GM18951 (cell line): Measurements from ENCODE around the gene SGPL1.

ENCODE experiments used
- POLR2A ChIP-seq: IDR thresholded peaks from 4 replicates; pipeline ENCODE4 v1.6.1; 2011; ENCODE audit warnings: mild to moderate bottlenecking; ENCODE audit not compliant: insufficient read length, insufficient read depth; ENCODE audit errors: extremely low read depth
- in situ Hi-C: fragments of 300-500 bp; cut with MboI; formaldehyde crosslinking; loops from one replicate; pipeline ENCODE4 v1.12.0; 2022; ENCODE audit warnings: low sequenced_read_pairs, mixed read lengths, inconsistent platforms; ENCODE audit not compliant: unreplicated experiment

The SGPL1 gene

DNA sequence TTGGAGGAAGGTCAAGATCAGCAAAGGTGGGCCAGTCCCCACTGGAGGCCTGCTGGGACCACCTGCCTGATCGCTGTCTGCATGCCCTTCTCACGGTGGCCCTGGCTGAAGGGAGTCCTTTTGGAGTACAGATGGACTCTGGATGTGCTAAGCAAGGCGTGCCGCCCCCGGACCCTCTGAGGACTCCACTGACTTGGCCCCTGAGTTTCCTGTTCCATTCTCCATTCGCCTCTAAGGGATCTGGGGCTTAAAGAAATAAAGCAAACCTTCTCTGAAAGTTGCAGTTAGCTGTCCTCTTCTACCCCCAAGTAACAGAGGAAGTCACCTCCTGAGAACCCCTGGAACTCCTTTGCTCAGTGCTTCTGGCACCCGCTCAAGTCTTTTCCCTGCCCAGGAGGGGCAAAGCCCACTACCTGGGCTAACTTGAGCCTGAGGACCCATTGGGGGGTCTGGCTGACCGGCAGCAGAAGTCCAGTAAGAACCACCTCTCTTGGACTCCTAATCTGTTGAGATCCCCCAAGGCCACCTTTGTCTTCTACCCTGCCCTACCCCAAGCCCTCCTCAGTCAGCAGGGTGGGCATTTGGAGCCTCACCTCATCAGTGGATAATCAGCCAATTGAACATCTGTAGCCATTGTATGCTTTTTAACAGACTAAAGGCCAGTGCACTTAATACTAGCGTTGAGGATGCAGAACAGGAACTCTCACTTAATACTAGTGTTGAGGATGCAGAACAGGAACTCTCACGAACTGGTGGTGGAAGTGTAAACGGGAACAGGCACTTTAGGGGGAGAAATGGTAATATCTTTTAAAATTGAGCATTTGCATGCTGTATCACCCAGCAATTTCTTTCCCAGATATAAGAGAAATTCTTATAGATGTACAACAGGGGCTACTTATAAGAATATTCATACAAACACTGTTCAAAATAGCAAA lies 32.7 kb upstream of the SGPL1 start:
- no peak for TF ChIP-seq POLR2A
- in situ Hi-C loops, result no loop called here

DNA sequence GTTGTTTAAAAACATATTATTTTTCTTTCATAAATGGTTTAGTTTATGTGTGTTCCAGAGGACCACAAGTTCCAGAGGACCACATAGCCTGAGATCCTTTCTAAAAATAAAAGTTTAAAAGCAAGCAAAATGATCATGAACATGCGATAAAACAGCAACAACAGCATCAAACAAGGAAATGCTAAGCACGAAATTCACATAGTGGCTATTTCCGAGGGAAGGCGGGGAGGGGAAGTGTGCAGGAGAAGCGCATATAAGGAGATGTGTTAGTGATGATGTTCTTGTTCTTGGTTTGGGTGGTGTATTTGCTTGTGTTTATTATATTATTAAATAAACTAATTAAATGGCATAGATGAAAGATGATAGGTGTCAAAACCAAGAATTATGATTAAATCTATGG lies 31.7 kb upstream of the SGPL1 start:
- TF ChIP-seq POLR2A, result no peak
- in situ Hi-C loops, result no loop called here

DNA sequence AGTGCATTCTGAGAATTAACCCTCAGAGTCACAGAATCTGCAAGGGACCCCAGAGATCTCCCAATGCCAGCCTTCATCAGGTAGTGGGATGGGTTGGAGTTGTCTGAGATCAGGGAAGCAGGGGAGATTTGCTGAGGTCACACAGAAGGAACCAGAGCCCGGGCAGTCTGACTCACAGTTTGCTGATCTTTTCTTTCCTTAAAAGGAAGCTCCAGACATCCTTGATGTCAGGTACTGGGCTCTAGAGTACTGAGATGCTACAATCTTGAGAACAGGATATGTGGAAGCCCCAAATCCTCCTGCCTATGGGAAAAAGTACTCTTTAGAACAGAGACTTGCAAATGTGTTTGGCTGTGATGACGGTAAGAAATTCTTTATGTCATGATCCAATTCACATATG lies 31.3 kb upstream of the SGPL1 start:
- in situ Hi-C loops, result no loop called here
- TF ChIP-seq POLR2A, result no peak

DNA sequence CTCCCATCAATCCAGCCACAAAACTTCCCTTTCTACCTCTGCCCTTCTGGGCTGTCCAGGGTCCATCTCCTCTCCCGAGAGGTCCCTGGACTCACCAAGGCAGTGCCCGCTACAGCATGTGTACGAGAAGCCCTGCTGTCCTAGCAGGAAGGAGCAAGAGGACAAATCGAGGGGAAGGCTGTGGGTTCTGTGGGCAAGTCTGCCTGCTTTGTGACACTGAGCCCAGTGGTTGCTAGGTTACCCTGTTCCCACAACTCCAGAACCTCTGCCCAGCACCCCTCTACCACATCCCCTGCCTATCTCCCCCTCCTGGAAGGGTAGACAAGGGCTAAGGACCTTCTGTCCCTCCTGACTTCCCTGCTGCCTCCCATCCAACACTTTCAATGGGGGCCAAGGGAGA lies 30.6 kb upstream of the SGPL1 start, which contains the start of gene TBATA:
Gene TBATA, minus strand, starts transcription at position 188 of the 400 bp plus-strand sequence. CDS start 1,998 bp downstream, outside the sequence.
- in situ Hi-C loops, result no loop called here
- no peak for TF ChIP-seq POLR2A

DNA sequence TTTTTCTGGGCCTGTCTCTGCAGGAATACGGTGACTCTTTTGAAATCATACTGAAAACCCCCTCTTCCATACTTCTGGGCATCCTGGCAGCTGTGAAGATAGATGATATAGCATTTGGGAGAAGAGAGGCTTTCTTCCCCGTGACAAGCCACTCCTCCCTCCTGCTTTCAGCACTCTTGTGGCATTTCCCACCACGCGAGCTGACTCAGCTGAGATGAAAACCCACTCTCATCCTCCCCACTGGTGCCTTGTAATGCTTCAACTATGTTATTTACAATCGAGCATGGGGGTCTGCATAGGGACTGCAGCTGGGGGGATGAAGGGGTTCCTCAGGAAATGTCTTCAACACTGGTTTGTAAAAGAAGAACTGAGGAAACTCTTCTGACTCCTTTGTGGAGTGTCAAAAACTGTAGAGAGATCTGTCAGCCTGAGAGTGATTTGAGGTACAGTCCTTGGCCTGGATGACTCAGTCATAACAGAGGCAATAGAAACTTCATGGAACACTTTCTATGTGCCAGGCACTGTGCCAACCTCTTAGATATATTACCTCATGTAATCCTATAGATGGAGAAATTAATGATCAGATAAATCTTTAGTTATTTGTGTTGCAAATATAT lies 28.8 kb upstream of the SGPL1 start:
- in situ Hi-C loops, result no loop called here

DNA sequence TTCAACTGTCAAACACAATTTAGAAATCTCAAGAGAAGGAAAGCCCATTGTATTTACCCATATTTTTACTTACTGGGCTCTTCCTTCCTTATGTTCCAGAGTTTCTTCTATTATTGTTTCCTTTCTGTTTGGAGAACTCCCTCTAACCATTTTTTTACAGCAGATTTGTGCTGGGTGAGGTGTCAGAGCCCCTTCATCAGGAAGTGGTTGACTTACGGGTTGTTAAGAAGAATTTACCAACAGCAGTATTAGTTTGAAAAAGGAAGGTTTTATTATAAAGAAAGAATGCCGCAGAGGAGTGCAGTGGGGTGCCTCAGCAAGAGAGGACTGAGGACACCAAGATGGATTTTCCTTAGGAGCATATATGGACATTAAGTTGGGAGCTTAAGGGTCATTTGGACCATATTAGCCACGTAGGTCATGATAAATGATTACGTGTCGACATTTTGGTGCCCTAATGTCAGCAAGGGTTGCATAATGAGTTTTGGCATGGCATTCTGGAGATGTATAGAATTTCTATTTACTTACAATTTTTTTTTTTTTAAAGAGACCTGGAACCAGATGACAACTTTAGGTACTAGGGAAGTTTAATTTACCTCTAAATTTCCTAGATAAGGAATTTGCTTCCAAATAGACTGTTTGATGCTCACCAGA lies 24.2 kb upstream of the SGPL1 start:
- in situ Hi-C loops, result no loop called here
- TF ChIP-seq POLR2A, result no peak

More for the DNA sequence above, 28.8 kb upstream of the SGPL1 start:
- TF ChIP-seq POLR2A, result no peak

DNA sequence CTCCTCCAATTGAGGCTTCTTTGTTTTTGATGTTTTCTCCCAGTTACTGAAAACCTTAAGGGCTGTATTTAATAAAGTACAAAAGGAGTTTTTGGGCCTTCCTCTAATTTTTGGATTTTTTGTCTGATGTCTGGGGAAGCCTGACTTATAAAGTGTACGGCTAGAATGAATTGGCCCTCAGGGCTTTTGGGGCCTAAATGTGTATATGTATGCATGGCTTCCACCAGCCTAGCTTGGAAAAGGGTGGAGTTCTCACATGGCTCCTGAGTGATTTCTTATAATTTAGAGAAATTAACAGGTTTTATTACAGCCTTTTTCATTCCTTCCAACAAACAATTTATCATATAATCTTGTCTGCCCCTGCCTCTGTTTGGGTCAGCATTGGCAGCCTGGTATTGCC lies 20.1 kb upstream of the SGPL1 start:
- in situ Hi-C loops, result no loop called here
- no peak for TF ChIP-seq POLR2A

DNA sequence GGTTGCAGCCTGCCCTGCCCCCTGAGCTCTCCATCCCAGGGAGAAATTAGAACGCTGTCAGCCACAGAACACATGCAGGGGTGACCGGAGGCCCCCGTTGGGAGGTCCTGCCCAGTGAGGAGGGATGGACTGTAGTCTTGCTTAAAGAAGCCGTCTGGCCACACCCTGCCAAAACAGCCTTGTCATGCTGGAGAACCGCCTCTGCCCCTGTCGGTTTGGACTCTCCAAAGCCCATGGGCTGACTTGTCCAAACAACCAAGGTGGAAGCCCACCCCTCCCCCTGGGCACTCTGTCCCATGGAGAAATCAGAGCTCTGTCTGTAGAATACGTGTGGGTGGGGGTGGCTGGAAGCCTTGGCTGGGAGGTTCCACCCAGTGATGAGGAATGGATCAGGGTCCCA lies 17.9 kb upstream of the SGPL1 start:
- in situ Hi-C loops, result no loop called here
- TF ChIP-seq POLR2A, result no peak

DNA sequence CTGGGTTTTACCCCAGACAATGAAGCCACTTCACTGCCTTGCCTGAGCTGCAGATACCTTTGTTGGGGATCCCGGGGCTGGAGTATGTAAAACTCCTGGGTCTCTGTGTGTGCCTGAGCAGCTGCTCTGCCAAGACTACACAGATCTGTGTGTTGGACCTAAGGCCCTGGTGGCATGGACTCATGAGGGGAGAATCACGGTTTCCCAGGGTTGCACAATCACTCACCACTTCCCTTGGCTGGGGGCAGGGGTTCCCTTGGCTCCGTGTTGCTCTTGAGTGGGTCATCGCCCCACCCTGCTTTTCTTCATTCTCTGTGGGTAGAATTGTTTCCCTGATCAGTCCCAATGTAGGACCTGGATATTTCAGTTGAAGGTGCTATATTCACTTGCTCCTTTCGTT lies 16.6 kb upstream of the SGPL1 start:
- no peak for TF ChIP-seq POLR2A
- in situ Hi-C loops, result no loop called here

DNA sequence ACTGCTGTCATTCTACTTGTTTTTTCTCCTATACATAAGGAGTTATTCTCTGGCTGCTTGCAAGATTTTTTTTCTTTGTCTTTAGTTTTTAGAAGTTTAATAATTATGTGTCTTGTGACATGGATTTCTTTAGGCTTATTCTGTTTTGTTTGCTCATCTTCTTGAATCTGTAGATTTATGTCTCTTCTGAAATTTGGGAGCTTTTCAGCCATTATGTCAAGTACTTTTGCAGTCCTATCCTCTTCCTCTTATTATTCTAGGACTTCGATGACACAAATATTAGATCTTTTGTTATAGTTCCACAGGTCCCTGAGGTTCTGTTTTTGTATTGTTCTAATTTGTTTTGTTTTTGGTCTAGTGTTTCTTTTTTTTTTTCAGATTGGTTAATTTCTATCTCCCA lies 13.9 kb upstream of the SGPL1 start:
- in situ Hi-C loops, result no loop called here
- no peak for TF ChIP-seq POLR2A

DNA sequence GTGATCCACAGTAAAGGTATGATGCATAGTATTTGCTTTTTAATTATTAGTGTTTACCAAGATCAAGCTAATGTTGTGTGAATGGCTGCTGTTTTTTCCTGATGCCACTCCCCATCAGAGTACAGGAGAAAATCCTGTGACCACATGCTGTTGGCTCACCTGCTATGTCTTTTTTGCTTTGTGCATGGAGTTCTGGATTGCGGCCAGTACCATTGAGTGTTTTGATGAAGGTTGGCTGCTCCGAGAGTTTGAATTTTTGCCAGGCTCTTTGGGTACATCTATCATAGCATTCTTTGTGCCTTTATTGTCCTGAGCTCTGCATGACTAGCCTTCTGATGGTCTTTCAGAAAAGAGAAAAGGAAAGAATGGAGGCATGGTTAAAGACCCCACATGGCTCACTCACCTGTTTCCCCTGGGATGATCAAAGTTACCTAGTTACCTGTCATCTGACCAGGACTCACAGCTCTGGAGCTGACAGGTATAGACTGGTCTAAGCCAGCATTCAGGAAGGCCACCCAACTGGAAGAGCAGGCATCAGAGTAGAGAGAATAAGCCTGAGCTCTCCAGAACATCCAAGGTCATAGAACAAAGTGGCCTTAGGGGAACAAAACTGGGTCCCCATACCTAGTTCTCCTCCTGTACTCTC lies 11.8 kb upstream of the SGPL1 start:
- in situ Hi-C loops, result no loop called here
- TF ChIP-seq POLR2A, result no peak

DNA sequence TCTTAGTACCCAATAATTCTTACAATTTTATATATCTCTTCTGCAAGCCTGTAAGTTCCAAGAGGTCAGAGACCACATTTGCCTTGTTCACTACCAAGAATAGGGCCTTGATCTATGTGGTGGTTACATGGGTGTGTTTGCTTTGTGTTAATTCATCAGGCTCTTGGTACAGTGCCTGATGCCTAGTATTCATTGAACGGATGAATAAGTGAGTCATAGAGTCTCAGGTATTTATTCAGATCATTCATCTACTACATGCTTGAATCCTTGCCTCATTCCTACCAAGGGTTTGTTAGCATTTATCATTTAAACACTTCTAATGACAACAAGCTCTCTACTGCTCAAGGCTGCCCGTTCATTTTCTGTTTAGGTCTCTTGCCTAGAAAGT lies 11.3 kb upstream of the SGPL1 start:
- no peak for TF ChIP-seq POLR2A
- in situ Hi-C loops, result no loop called here

DNA sequence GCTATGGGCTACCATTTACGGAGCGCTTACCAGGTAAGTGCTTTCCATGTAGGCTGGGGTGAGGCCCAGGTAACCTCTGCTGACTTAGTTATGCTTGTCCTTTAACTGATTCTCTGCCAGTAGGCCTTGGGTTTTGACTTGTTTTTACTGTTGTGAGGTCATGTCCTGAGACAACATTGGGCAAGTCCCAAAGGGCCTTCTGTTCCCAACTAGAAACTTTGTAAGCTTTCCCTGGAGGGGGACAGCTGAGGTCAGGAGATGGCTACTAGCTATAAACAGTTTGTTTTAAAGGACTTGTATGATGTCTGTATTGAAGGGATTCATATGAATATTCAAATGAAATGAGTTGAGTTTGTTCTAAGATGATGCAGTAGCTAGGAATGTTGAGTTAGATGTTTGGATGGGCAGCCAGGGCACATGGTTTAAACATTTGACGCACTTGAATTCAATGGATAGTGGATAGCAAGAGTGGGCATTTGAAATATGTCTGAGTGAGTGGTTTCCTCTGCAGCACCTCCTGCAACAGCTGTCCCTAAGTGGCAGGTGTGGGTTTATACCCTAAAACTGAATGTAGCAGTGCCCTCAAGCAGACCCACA lies 10.0 kb upstream of the SGPL1 start:
- in situ Hi-C loops, result no loop called here
- TF ChIP-seq POLR2A, result no peak
